Testis (tissue), 2 donors: ENCODE data around the gene MINAR2.

ENCODE experiments used
- CTCF ChIP-seq, 3 experiments: fragments of 450-650 bp in 2 of 3; fragments of 200-600 bp in 1 of 3; sonication (generic) in 1 of 3; IDR thresholded peaks; one replicate each; pipeline ENCODE4 v1.5.1; 2016 to 2019; ENCODE audit warnings: antibody characterized with exemption in 3 of 3, mild to moderate bottlenecking in 2 of 3, moderate library complexity in 1 of 3
- POLR2A ChIP-seq: fragments of 450-650 bp; IDR thresholded peaks from one replicate; pipeline ENCODE4 v1.6.1; 2017; ENCODE audit warnings: antibody characterized with exemption, mild to moderate bottlenecking, moderate library complexity

- no peak for TF ChIP-seq CTCF (IDR thresholded peaks at IDR 0.05)
- no peak for TF ChIP-seq POLR2A
Measured at GRCh38 chr5:129781594-129781993, 33.7 kb downstream of the MINAR2 start.
